HG03095 (cell line): Measurements from ENCODE around the gene GPC3.
"Not testable (repeated sequence)": the region's sequence is repeated elsewhere in the genome, so short reads cannot be mapped to it uniquely, and the experiment has no call there.

Experiments used
- ATAC-seq: cut with Tn5 transposase; IDR thresholded peaks from one replicate; pipeline ENCODE4 v1.9.1; 2021; ENCODE audit warnings: moderate library complexity; ENCODE audit not compliant: unreplicated experiment

GPC3 gene

DNA sequence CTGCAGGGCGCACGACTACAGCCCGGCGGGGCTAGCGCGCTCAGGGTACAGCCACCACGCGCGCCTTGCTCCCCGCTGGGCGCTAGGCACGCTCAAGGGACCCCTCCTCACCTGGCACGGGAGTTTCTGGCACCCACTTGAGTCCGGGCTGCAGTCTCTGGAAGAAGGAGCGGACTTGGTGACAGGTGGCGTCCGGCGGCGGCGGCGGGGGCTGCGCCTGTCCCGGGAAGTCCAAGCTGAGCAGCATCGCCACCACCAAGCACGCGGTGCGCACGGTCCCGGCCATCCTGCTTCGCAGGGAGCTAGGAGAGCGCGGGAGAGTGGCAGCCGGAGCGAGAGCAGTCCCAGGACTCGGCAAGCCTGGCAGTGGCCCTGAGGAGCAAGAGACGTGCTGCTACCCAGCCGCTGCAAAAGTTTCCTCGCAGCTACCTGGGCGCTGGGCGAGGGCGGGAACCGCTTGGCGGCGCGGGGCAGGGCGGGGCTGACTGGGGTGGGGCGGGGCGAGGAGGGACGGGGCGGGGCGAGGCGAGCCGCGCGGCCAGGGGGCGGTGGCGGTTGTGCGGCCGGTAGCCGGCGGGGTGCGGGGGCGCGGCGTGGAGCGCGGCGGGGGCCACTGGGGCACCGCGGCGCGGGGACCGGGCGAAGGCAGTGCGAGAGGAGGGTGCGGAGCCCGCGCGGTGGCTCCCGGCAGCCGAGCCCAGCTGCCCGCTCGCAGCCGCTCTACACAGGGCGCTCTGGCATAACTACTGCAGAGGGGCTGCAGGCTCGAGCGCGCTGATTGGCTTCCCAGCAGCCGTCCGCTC, at the start of gene GPC3:
Gene GPC3, minus strand, starts transcription at position 431 of the 803 bp plus-strand sequence.
- ATAC-seq, result no peak

DNA sequence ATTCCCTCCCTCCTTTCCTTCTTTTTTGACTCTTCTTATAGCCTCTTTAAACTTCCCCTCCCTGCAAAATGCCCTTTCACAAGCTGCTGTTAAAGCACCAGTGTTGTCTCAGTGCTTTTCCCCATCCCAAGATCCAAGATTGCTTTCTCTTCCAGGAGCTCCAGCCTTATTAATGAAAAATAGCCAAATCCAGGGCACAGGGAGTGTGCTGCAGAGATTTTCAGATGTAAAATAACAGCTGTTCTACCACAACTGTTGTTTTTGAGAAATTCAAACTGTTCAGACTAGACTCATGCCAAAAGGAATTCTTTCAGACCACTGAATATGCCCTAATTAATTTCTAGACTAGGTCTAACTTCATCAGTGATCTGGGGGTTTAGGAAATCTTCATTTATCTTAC, 47.0 kb upstream of the GPC3 start:
- ATAC-seq, result no peak

GRCh38 chrX:134026565-134027311, 41.3 kb upstream of the GPC3 start:
- ATAC-seq, result no peak

DNA sequence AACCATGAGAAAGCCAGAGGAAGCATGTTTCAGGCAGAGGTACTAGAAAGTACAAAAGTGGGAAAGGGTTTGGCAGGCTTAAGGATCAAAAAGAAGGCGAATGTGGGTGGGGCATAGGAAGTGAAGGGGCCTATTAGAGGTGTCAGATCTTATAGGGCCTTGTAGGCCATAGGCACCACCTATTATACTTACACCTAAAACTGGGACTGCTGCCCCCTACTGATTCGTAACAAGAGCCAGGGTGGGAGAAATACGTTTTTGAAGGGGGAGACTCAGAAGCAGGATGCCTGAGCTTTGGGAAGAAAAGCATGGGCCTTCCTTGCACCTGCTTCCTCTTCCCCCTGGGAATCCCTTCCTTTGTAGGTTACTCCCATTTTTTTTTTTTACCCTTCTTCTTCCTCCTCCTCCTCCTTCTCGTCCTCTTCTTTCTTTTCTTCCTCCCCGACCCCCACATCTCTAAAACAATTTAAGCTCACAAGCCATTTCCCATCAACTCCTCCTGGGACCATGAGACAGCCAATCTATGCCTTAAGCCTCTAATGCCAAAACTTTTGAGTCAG, 40.7 kb upstream of the GPC3 start:
- no peak for ATAC-seq

GRCh38 chrX:134024686-134025377, 39.4 kb upstream of the GPC3 start:
- ATAC-seq, result no peak

DNA sequence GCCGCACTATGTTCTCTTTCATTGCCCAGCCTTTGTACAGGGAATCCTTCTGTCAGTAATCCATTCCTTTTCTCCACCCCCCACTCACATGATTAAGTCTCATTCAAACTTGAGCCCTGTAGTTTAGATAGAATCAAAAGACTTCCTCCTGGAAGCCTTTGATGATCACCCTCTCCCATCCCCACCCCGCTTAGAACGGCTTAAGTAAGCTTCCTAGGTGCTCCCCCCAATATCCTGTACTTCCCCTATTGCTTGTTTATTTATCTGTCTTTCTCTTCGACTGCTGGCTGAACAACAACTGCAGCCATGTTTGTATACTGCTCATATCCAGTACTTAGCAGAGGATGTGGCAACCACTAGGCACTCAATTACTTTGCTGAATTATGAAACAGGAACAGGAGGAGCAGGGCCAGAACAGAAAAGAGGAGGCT, 38.5 kb upstream of the GPC3 start:
- no peak for ATAC-seq

DNA sequence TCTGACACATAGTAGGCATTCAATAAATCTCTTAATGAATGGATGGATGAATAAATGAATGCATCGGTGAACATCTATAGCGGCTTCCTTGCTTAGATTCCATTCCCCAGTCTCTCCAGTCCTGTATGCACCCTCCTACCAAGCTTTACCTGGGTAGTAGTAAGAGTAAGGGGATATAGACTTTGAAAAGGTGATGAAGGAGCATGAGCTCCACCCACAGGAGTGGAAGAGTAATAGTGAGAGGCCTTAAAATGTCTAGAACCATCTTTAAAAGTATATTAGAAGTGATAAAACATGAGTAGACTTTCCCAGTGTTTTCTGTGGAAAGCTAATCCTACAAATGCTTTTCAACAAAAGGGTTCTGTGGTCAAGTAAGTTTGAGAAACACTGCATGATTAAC, 35.5 kb upstream of the GPC3 start:
- no peak for ATAC-seq

- ATAC-seq, result no peak
Observed at GRCh38 chrX:134019567-134020206, 34.3 kb upstream of the GPC3 start.

DNA sequence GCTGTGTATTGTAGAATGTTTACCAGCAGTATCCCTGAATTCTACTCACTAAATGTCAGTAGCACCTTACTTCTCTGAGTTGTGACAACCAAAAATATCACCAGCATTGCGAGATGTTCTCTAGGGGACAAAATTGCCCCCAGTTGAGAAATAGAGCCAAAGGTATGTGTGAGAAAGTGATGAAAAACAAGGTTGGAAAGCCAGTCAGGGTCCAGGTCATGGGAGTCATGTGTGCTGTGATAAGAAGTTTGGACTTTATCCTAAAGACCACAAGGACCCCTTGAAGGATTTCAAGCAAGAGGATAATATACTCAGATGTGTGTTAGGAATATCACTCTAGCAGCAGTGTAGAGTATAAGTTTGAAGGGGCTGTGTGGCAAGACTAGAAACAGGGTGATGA, 30.9 kb upstream of the GPC3 start:
- not testable (repeated sequence) for ATAC-seq

- not testable (repeated sequence) for ATAC-seq
Observed at GRCh38 chrX:134015510-134015909, 30.1 kb upstream of the GPC3 start.

GRCh38 chrX:134013524-134013923, 28.1 kb upstream of the GPC3 start:
- ATAC-seq, result no peak

DNA sequence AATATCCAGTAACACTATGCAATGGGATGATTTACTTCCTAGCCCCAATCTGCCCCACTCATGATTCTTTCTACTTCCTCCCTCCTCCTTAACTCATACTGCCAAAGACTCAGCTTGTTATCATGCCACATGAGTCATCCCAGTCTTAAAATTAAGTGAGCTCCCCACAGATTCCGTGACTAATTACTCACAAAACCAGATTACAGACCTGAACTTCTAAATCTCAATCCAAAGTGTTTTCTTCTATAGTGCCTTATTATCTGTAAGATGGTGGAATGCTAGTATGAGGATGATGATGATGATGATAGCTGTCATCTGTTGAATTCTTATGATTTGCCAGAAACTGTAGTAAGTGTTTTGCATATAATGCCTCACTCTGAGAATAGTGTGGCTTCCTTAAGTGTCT, 27.7 kb upstream of the GPC3 start:
- no peak for ATAC-seq

DNA sequence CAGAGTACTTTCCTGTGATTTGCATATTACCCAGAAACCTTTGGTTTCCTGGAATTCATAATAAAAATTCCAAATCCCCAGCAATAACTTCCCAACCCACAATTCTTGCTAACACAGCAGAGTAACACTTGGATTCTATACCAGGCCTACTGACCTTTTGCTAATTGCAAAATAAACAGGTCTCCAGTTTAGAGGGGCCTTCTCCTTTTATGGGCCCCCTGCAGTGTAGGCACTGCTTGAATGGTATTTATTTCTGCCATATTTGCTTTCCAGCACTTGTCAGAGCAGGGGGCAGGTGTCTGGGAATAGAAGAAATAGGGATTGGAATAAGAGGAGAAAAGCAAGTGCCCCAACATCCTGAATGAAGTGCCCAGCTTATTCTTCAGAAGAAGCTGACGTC, 25.3 kb upstream of the GPC3 start:
- no peak for ATAC-seq

DNA sequence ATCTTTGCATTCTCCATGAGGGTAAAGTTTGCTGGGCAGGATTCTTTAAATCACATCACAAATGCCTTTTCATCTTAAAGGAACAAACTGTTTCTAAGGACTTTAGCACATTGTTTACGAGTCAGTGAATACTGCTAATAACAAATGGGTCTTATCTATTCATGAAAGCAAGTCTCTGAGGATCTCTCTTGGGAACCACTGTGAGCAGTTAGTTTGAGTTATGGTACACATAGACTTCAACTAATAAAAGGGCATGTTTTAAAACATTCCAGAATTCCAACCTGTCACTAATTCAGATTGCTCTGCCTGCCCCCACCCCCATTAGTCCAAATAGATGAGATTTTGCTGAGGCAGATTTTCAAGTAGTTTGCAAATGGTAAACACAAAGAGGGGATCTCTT, 22.3 kb upstream of the GPC3 start:
- no peak for ATAC-seq

GRCh38 chrX:134006484-134007161, 21.2 kb upstream of the GPC3 start:
- ATAC-seq, result no peak

- no peak for ATAC-seq
Observed at GRCh38 chrX:134004084-134004483, 18.7 kb upstream of the GPC3 start.

DNA sequence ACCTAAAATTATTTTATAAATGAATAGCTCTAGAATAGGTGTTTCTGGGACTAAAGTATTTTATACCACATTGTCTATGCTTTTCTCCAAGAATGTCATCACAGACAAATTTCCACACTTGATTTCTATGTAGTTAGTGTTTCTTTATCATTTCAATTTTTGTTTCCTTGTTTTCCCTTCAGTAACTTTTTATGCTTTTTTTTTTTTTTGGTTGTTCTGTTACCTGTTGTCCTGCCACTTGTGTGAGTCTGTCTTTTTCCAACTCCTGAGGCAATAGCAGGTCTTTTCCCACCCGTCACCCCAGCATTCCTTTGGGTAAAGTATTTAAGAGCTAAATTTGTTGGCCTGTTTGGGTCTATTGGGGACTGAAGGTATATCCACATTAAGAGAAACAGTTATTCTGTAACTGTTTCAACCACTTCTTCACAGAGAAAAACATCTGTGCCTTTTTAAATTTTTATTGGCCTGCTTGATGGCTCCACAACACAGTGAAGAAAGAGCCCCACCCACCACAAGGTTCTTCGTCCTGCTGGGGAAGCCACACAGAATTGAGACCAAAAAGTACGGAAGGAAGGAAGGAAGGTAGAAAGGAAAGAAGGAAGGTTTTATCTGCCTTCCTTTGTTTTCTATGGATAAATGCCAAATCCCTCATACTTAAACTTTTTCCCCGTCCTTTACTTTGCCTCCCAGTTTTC, 17.7 kb upstream of the GPC3 start:
- ATAC-seq, result no peak

GRCh38 chrX:134000260-134001245, 15.2 kb upstream of the GPC3 start:
- ATAC-seq, result no peak
